Ascending aorta (tissue), 2 donors: ENCODE results near the gene NOL7. TPM values are rescaled to one million over a fixed set of nuclear protein-coding genes. Genes with fewer than 3 reads are reported as not detected.
A peak's percentile ranks its signal among the peaks of the same experiment; 100 is the strongest.

Experiments
- DNase-seq, 2 donors: peaks; one replicate each; pipeline ENCODE4 v3.0.0-alpha.2; 2019; ENCODE audit warnings: low spot score in 2 of 2
- H3K27ac ChIP-seq, 2 donors: fragments of 200-600 bp; sonication (generic); one replicate each; pipeline ENCODE4 v1.5.1; 2016 to 2017; ENCODE audit warnings: mild to moderate bottlenecking in 1 of 2
- H3K27me3 ChIP-seq: fragments of 200-600 bp; sonication (generic); one replicate; pipeline ENCODE4 v1.5.1; 2017
- H3K36me3 ChIP-seq, 2 donors: fragments of 200-600 bp; sonication (generic); one replicate each; pipeline ENCODE4 v1.5.1; 2016
- H3K4me1 ChIP-seq, 2 donors: fragments of 200-600 bp; sonication (generic); one replicate each; pipeline ENCODE4 v1.5.1; 2016 to 2017; ENCODE audit warnings: mild to moderate bottlenecking in 1 of 2
- H3K4me3 ChIP-seq, 2 donors: fragments of 200-600 bp; sonication (generic); one replicate each; pipeline ENCODE4 v1.5.1; 2016 to 2017; ENCODE audit warnings: mild to moderate bottlenecking in 1 of 2
- H3K9me3 ChIP-seq, 2 donors: fragments of 200-600 bp; sonication (generic); one replicate each; pipeline ENCODE4 v1.5.1; 2016
- CTCF ChIP-seq, 3 experiments: fragments of 200-600 bp in 2 of 3; fragments of 450-650 bp in 1 of 3; sonication (generic) in 2 of 3; IDR thresholded peaks; one replicate each; pipeline ENCODE4 v1.5.1; 2016 to 2019; ENCODE audit warnings: antibody characterized with exemption in 3 of 3, mild to moderate bottlenecking in 1 of 3, moderate library complexity in 1 of 3
- intact Hi-C: fragments of 100-400 bp; cut with DNase I; formaldehyde crosslinking; loops from one replicate; pipeline ENCODE4 v1.15.1; 2023
- total RNA-seq: library from RNA; depleted of rRNA; stranded (reverse); fragments of >200 nt; gene quantifications from one replicate; pipeline ENCODE4 v1.1.0, GENCODE V29; 2016

Gene NOL7
- total RNA-seq, 1 donor from 2014 or later = 32.2 TPM

GRCh38 chr6:13662651-13663334, 47.7 kb downstream of the NOL7 start:
- TF ChIP-seq CTCF (IDR thresholded peaks at IDR 0.05) = no peak
- Histone ChIP-seq H3K4me3 (no peak overlapping the region), H3K9me3 (no peaks in the 10 kb centered on the region), H3K36me3 (no peaks in the 10 kb centered on the region), H3K27me3 (no peaks in the 10 kb centered on the region), H3K27ac (peak overlapping the region in 1 of 2 donors; percentile 20), H3K4me1 (peaks cover 3 to 21% of the 10 kb centered on the region in 2 donors)
- DNase-seq = no peak
- intact Hi-C loops = no loop called here

GRCh38 chr6:13663986-13664385, 48.9 kb downstream of the NOL7 start:
- intact Hi-C loops = no loop called here
- H3K27me3 ChIP-seq = no peaks in the 10 kb centered on the region
- H3K36me3 ChIP-seq = no peaks in the 10 kb centered on the region
- H3K4me1 ChIP-seq = peaks cover 3 to 19% of the 10 kb centered on the region in 2 donors
- TF ChIP-seq CTCF (IDR thresholded peaks at IDR 0.05) = no peak
- H3K9me3 ChIP-seq = no peaks in the 10 kb centered on the region
- H3K27ac ChIP-seq = no peak overlapping the region
- DNase-seq = no peak
- H3K4me3 ChIP-seq = no peak overlapping the region

GRCh38 chr6:13664703-13665352, 49.7 kb downstream of the NOL7 start:
- Histone ChIP-seq H3K27ac (no peak overlapping the region), H3K4me3 (no peak overlapping the region), H3K36me3 (no peaks in the 10 kb centered on the region), H3K4me1 (peaks cover 0 to 16% of the 10 kb centered on the region in 2 donors), H3K9me3 (no peaks in the 10 kb centered on the region), H3K27me3 (no peaks in the 10 kb centered on the region)
- intact Hi-C loops = no loop called here
- TF ChIP-seq CTCF (IDR thresholded peaks at IDR 0.05) = no peak
- no peak for DNase-seq

GRCh38 chr6:13666194-13667105, 51.3 kb downstream of the NOL7 start:
- Histone ChIP-seq H3K27ac (no peak overlapping the region), H3K9me3 (no peaks in the 10 kb centered on the region), H3K4me3 (no peak overlapping the region), H3K36me3 (no peaks in the 10 kb centered on the region), H3K4me1 (peaks cover 0 to 10% of the 10 kb centered on the region in 2 donors), H3K27me3 (no peaks in the 10 kb centered on the region)
- intact Hi-C loops = no loop called here
- DNase-seq = no peak
- TF ChIP-seq CTCF (IDR thresholded peaks at IDR 0.05) = no peak

GRCh38 chr6:13667655-13668054, 52.5 kb downstream of the NOL7 start:
- no peak overlapping the region for H3K4me3 ChIP-seq
- no peak overlapping the region for H3K27ac ChIP-seq
- no peak for DNase-seq
- intact Hi-C loops = no loop called here
- no peak for TF ChIP-seq CTCF (IDR thresholded peaks at IDR 0.05)
- no peaks in the 10 kb centered on the region for H3K9me3 ChIP-seq
- no peaks in the 10 kb centered on the region for H3K27me3 ChIP-seq
- H3K36me3 ChIP-seq = no peaks in the 10 kb centered on the region
- H3K4me1 ChIP-seq = peaks cover 0 to 10% of the 10 kb centered on the region in 2 donors
